K562 (cell line): ENCODE measurements around the gene FAM110D. TPM values are rescaled to one million over a fixed set of nuclear protein-coding genes. Genes with fewer than 3 reads are reported as not detected.

ENCODE experiments used
- CAMTA2 ChIP-seq: fragments of 250-450 bp; sonication (Bioruptor Pico); conservative IDR thresholded peaks from 2 replicates; pipeline ENCODE4 v1.5.1; 2022
- CBX3 ChIP-seq, 2 experiments: IDR thresholded peaks; 1 replicate in 1 of 2; 2 replicates in 1 of 2; pipeline ENCODE4 v1.6.1; 2012; ENCODE audit warnings: inconsistent platforms in 2 of 2, low read length in 2 of 2, borderline replicate concordance in 1 of 2, control low read depth in 1 of 2
- CBX5 ChIP-seq: IDR thresholded peaks from 2 replicates; pipeline ENCODE4 v1.6.1; 2014; ENCODE audit warnings: low read depth, borderline replicate concordance
- CHCHD3 ChIP-seq: fragments of 250-450 bp; sonication (Bioruptor Pico); IDR thresholded peaks from 2 replicates; pipeline ENCODE4 v2.1.2; 2022; ENCODE audit warnings: mild to moderate bottlenecking
- EHMT2 ChIP-seq: fragments of 450-650 bp; IDR thresholded peaks from 2 replicates; pipeline ENCODE4 v1.6.1; 2018; ENCODE audit warnings: antibody characterized with exemption
- GATAD2A ChIP-seq: fragments of 450-650 bp; IDR thresholded peaks from 2 replicates; pipeline ENCODE4 v1.6.1; 2017
- HDAC3 ChIP-seq: fragments of 450-650 bp; IDR thresholded peaks from 2 replicates; pipeline ENCODE4 v1.6.1; 2018; ENCODE audit warnings: borderline replicate concordance, mild to moderate bottlenecking, moderate library complexity; ENCODE audit not compliant: partially characterized antibody
- HDGF ChIP-seq: fragments of 450-650 bp; IDR thresholded peaks from 2 replicates; pipeline ENCODE4 v1.6.1; 2016
- KAT8 ChIP-seq: fragments of 450-650 bp; IDR thresholded peaks from 2 replicates; pipeline ENCODE4 v1.6.1; 2016; ENCODE audit warnings: low read depth, mild to moderate bottlenecking
- NBN ChIP-seq: fragments of 450-650 bp; IDR thresholded peaks from 2 replicates; pipeline ENCODE4 v1.6.1; 2016; ENCODE audit warnings: low read depth, mild to moderate bottlenecking
- SMAD2 ChIP-seq: fragments of 150-350 bp; IDR thresholded peaks from 2 replicates; pipeline ENCODE4 v1.6.1; 2014; ENCODE audit warnings: low read depth, mild to moderate bottlenecking, low read length
- SMARCE1 ChIP-seq: fragments of 450-650 bp; IDR thresholded peaks from 2 replicates; pipeline ENCODE4 v1.7.1; 2016; ENCODE audit warnings: mild to moderate bottlenecking
- SRSF7 ChIP-seq: fragments of 200-400 bp; formaldehyde crosslinking; optimal IDR thresholded peaks from 2 replicates; pipeline ENCODE3; 2017; ENCODE audit warnings: mild to moderate bottlenecking, low read depth, low read length
- ZFPM2 ChIP-seq: fragments of 250-450 bp; sonication (Bioruptor Pico); IDR thresholded peaks from 2 replicates; pipeline ENCODE4 v1.5.1; 2022; ENCODE audit warnings: mild to moderate bottlenecking
- ZNF41 ChIP-seq: fragments of 250-450 bp; sonication (Bioruptor Pico); conservative IDR thresholded peaks from 2 replicates; pipeline ENCODE4 v1.4.0; 2020; ENCODE audit warnings: mild to moderate bottlenecking
- ZNF717 ChIP-seq: fragments of 250-450 bp; sonication (Bioruptor Pico); IDR thresholded peaks from 2 replicates; pipeline ENCODE4 v1.5.0; 2021
- polyA plus RNA-seq, 8 experiments: library from polyadenylated mRNA; depleted of rRNA in 4 of 8; stranded (reverse) in 5 of 8; unstranded in 3 of 8; fragments of >200 nt; fragmentation: Nextera tagmentation in 2 of 8; fragmentation: Illumina TruSeq in 1 of 8; extraction: Ambion mirVana in 2 of 8; extraction: Trizol in 1 of 8; gene quantifications; 2 replicates each; pipeline versions ENCODE4 v1.2.1 to v1.2.3, GENCODE V29; 2011 to 2014; ENCODE audit warnings: inconsistent platforms in 1 of 8, missing spikeins in 1 of 8
- total RNA-seq, 7 experiments: library from RNA; depleted of rRNA in 6 of 7; stranded (reverse); fragments of >200 nt in 6 of 7; fragmentation: Illumina TruSeq in 2 of 7; extraction: Trizol in 2 of 7; gene quantifications; 2 replicates each; pipeline versions ENCODE4 v1.2.1 to v1.2.3, GENCODE V29; 2011 to 2021; ENCODE audit warnings: low replicate concordance in 1 of 7
- TF ChIP-seq, protein P1 (sequence below): fragments of 250-450 bp; sonication (Bioruptor Pico); IDR thresholded peaks from 2 replicates; pipeline ENCODE4 v1.5.0; 2021
- TF ChIP-seq, protein P2 (sequence below): fragments of 450-650 bp; formaldehyde crosslinking; IDR thresholded peaks from 2 replicates; pipeline ENCODE4 v1.4.0; 2022; ENCODE audit warnings: missing genetic modification characterization
- TF ChIP-seq, protein P3 (sequence below): fragments of 250-450 bp; sonication (Bioruptor Pico); IDR thresholded peaks from 2 replicates; pipeline ENCODE4 v1.4.0; 2020; ENCODE audit warnings: mild to moderate bottlenecking, moderate library complexity
- TF ChIP-seq, protein P4 (sequence below): sonication (generic); formaldehyde crosslinking; IDR thresholded peaks from 2 replicates; pipeline ENCODE4 v1.8.1; 2023; ENCODE audit warnings: mild to moderate bottlenecking, missing genetic modification reagents
- TF ChIP-seq, protein P5 (sequence below): fragments of 250-450 bp; sonication (Bioruptor Pico); IDR thresholded peaks from 2 replicates; pipeline ENCODE4 v1.5.0; 2020; ENCODE audit warnings: mild to moderate bottlenecking, borderline replicate concordance

Gene FAM110D
- total and polyA plus RNA-seq, 9 of the 15 experiments (the other 6 are each of a cell fraction or from before 2014, with no cell fraction given), result 0.04 to 1.1 (median 0.33) TPM

DNA sequence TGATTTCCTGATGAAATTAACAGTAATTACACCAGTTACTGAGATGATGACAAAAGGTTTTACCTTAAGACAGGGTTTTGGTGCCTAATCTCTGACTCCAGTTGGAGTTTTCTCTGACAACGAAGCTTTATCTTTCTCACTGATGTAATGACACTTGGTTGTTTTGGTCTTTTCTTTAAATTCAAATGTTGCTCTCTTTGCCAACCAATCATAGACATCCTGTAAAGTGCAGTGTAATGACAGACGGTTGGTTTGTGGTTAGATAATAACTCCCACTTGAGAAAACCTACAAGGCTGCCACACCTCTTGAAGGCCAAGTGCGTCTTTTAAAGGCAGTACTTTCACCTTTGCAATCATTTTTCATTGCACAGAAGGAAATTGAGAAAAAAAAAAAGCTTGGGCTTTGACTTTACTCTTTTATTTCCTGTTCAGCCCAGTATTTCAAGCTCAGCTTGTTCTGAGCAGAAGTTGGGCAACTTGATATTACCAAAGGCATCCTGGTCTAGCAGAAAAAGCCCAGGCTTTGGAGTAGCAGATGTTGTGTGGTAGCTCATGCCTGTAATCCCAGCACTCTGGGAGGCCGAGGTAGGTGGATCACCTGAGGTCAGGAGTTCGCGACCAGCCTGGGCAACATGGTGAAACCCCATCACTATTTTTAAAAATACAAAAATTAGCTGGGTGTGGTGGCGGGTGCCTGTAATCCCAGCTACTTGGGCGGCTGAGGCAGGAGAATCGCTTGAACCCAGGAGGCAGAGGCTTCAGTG is 32.4 kb upstream of the FAM110D start (continued):
- TF ChIP-seq, protein P1, sequence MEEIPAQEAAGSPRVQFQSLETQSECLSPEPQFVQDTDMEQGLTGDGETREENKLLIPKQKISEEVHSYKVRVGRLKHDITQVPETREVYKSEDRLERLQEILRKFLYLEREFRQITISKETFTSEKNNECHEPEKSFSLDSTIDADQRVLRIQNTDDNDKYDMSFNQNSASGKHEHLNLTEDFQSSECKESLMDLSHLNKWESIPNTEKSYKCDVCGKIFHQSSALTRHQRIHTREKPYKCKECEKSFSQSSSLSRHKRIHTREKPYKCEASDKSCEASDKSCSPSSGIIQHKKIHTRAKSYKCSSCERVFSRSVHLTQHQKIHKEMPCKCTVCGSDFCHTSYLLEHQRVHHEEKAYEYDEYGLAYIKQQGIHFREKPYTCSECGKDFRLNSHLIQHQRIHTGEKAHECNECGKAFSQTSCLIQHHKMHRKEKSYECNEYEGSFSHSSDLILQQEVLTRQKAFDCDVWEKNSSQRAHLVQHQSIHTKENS (CRISPR knock-in tag), result no peak
- peak; percentile 79; the same call in 1 of the 2 replicates for TF ChIP-seq EHMT2
- TF ChIP-seq SMARCE1, result peak; percentile 93
- TF ChIP-seq, protein P2, sequence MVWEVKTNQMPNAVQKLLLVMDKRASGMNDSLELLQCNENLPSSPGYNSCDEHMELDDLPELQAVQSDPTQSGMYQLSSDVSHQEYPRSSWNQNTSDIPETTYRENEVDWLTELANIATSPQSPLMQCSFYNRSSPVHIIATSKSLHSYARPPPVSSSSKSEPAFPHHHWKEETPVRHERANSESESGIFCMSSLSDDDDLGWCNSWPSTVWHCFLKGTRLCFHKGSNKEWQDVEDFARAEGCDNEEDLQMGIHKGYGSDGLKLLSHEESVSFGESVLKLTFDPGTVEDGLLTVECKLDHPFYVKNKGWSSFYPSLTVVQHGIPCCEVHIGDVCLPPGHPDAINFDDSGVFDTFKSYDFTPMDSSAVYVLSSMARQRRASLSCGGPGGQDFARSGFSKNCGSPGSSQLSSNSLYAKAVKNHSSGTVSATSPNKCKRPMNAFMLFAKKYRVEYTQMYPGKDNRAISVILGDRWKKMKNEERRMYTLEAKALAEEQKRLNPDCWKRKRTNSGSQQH, result no peak; the same call in 1 of the 2 replicates
- no peak; the same call in 1 of the 2 replicates for TF ChIP-seq GATAD2A
- TF ChIP-seq, protein P3, sequence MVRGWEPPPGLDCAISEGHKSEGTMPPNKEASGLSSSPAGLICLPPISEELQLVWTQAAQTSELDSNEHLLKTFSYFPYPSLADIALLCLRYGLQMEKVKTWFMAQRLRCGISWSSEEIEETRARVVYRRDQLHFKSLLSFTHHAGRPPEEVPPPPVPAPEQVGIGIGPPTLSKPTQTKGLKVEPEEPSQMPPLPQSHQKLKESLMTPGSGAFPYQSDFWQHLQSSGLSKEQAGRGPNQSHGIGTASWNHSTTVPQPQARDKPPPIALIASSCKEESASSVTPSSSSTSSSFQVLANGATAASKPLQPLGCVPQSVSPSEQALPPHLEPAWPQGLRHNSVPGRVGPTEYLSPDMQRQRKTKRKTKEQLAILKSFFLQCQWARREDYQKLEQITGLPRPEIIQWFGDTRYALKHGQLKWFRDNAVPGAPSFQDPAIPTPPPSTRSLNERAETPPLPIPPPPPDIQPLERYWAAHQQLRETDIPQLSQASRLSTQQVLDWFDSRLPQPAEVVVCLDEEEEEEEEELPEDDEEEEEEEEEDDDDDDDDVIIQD (CRISPR knock-in tag), result no peak
- TF ChIP-seq SRSF7, result no peak
- TF ChIP-seq, protein P4, sequence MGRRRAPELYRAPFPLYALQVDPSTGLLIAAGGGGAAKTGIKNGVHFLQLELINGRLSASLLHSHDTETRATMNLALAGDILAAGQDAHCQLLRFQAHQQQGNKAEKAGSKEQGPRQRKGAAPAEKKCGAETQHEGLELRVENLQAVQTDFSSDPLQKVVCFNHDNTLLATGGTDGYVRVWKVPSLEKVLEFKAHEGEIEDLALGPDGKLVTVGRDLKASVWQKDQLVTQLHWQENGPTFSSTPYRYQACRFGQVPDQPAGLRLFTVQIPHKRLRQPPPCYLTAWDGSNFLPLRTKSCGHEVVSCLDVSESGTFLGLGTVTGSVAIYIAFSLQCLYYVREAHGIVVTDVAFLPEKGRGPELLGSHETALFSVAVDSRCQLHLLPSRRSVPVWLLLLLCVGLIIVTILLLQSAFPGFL (CRISPR knock-in tag), result no peak
- TF ChIP-seq ZNF717 (CRISPR knock-in tag), result no peak
- TF ChIP-seq, protein P5, sequence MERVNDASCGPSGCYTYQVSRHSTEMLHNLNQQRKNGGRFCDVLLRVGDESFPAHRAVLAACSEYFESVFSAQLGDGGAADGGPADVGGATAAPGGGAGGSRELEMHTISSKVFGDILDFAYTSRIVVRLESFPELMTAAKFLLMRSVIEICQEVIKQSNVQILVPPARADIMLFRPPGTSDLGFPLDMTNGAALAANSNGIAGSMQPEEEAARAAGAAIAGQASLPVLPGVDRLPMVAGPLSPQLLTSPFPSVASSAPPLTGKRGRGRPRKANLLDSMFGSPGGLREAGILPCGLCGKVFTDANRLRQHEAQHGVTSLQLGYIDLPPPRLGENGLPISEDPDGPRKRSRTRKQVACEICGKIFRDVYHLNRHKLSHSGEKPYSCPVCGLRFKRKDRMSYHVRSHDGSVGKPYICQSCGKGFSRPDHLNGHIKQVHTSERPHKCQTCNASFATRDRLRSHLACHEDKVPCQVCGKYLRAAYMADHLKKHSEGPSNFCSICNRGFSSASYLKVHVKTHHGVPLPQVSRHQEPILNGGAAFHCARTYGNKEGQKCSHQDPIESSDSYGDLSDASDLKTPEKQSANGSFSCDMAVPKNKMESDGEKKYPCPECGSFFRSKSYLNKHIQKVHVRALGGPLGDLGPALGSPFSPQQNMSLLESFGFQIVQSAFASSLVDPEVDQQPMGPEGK (CRISPR knock-in tag), result no peak
- no peak for TF ChIP-seq CBX5
- no peak for TF ChIP-seq CAMTA2 (CRISPR knock-in tag)
- TF ChIP-seq HDAC3, result peak; percentile 97
- peak; percentile 17; the same call in 1 of the 2 replicates for TF ChIP-seq KAT8
- TF ChIP-seq SMAD2, result no peak
- no peak for TF ChIP-seq ZFPM2 (CRISPR knock-in tag)
- peak; percentile 45; the same call in 1 of the 2 replicates for TF ChIP-seq CHCHD3 (CRISPR knock-in tag)
- TF ChIP-seq ZNF41, result peak; percentile 60; the same call in 1 of the 2 replicates
- TF ChIP-seq CBX3 (IDR thresholded peaks at IDR 0.05; ENCODE audit: borderline replicate concordance in 1 of 2, low read length in 2 of 2), result peak in 1 of 2 experiments; percentile 90; a peak in 1 of 3 replicates
- TF ChIP-seq HDGF, result 0 out of 2 replicates have a peak, but pooled peaks have one; percentile 40
- TF ChIP-seq NBN, result peak; percentile 99
